Endodermal cell (in vitro differentiated cells): ENCODE data around the gene GRIP2. TPM values are rescaled to one million over a fixed set of nuclear protein-coding genes. Genes with fewer than 3 reads are reported as not detected.

Source experiments
- DNase-seq: peaks from one replicate; pipeline ENCODE4 v3.0.0-alpha.2; 2017
- H3K27ac ChIP-seq: 2 replicates; pipeline ENCODE4 v1.5.1; 2013; ENCODE audit warnings: mild to moderate bottlenecking, low read depth, low read length, moderate library complexity
- H3K27me3 ChIP-seq: 2 replicates; pipeline ENCODE4 v1.6.1; 2013; ENCODE audit warnings: mild to moderate bottlenecking, low read length, moderate library complexity; ENCODE audit not compliant: insufficient read depth, control insufficient read depth, poor library complexity, severe bottlenecking
- H3K36me3 ChIP-seq: 2 replicates; pipeline ENCODE4 v1.7.0; 2013; ENCODE audit warnings: mild to moderate bottlenecking, low read length, moderate library complexity; ENCODE audit not compliant: control insufficient read depth, insufficient read depth
- H3K4me1 ChIP-seq: one replicate; pipeline ENCODE4 v1.7.0; 2013; ENCODE audit warnings: low read length; ENCODE audit not compliant: control insufficient read depth, insufficient read depth
- H3K4me3 ChIP-seq: 2 replicates; pipeline ENCODE4 v1.5.1; 2013; ENCODE audit warnings: mild to moderate bottlenecking, low read length, moderate library complexity
- H3K9ac ChIP-seq: 2 replicates; pipeline ENCODE4 v1.6.1; 2013; ENCODE audit warnings: mild to moderate bottlenecking, low read length, moderate library complexity; ENCODE audit not compliant: poor library complexity, severe bottlenecking; ENCODE audit errors: extremely low read depth
- H3K9me3 ChIP-seq: 2 replicates; pipeline ENCODE4 v1.6.1; 2013; ENCODE audit warnings: mild to moderate bottlenecking, low read length, moderate library complexity; ENCODE audit not compliant: control insufficient read depth
- H3K27ac Mint-ChIP-seq: 2 replicates; pipeline ENCODE4 v1.8.0; 2020; ENCODE audit warnings: mixed read lengths
- H3K27me3 Mint-ChIP-seq: 2 replicates; pipeline ENCODE4 v1.8.0; 2021; ENCODE audit warnings: mild to moderate bottlenecking, mixed read lengths; ENCODE audit not compliant: insufficient read depth
- H3K36me3 Mint-ChIP-seq: 2 replicates; pipeline ENCODE4 v1.8.0; 2020; ENCODE audit warnings: low read depth, mixed read lengths
- H3K4me1 Mint-ChIP-seq: 2 replicates; pipeline ENCODE4 v1.8.0; 2020; ENCODE audit warnings: mixed read lengths
- H3K4me3 Mint-ChIP-seq: 2 replicates; pipeline ENCODE4 v1.8.0; 2020; ENCODE audit warnings: mild to moderate bottlenecking, moderate library complexity, mixed read lengths
- H3K9me3 Mint-ChIP-seq: 2 replicates; pipeline ENCODE4 v1.8.0; 2020; ENCODE audit warnings: mild to moderate bottlenecking, mixed read lengths
- CTCF ChIP-seq: fragments of 200-600 bp; sonication (generic); conservative IDR thresholded peaks from 2 replicates; pipeline ENCODE4 v1.5.0; 2021; ENCODE audit warnings: antibody characterized with exemption, mild to moderate bottlenecking
- WGBS, 2 experiments: methylation state at CpG; one replicate each; pipeline versions ENCODE4 v1.1.5 to v1.1.7; 2013; ENCODE audit warnings: missing lambda C conversion rate in 2 of 2, mixed read lengths in 1 of 2; ENCODE audit not compliant: insufficient coverage in 1 of 2, insufficient read length in 1 of 2; 5-methylcytosine and 5-hydroxymethylcytosine counted together
- total RNA-seq, 2 donors: library from RNA; stranded (reverse); fragmentation: NEBNext Ultra II Directional in 1 of 2; extraction: Animal tissue kit (Norgen Biotek cat#: 25700) in 1 of 2; gene quantifications; 2 replicates in 1 of 2; 3 replicates in 1 of 2; pipeline ENCODE4 v1.2.1, GENCODE V29; 2021

GRIP2 gene
- total RNA-seq, 2 donors from 2014 or later: 2.0 to 2.2 TPM

DNA sequence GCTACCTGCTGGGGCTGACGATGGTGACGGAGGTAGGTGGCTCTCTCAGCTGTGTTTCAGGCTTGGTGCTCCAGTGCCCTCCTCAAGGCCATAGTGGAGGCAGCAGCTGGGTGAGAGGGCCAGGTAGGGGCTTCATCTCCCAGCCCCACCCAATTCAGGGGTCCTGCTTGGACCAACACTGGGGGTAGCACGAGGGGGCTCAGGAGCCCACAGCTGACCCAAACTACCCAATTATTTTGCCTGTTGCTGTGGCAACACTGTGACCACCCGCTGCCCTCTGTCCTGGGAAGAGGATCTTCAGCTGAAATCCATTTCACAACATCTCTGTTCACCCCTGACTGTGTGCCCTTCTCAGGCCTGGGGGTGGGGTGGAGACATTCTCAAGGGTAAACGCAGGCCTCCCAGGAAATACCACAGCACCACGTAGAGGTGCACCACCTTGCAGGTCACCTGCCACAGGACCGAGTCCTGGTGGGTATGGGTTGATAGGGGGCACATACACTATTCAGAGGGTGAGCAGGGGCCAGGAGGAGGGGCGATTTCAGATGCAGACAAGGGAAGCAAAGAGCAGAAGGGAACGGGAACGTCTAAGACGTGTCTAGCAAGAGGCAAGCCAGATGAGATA is 62.7 kb downstream of the GRIP2 start:
- Mint-ChIP-seq H3K27me3 (no peaks in the 10 kb centered on the region), H3K9me3 (no peaks in the 10 kb centered on the region), H3K4me1 (peaks cover 8% of the 10 kb centered on the region), H3K36me3 (peaks cover 58% of the 10 kb centered on the region), H3K27ac (no peak overlapping the region), H3K4me3 (no peak overlapping the region)
- no peak for DNase-seq
- 94 to 100% methylated on average over 9 to 11 of the region's 11 CpGs for WGBS, 2 experiments
- no peak overlapping the region for H3K4me3 ChIP-seq
- no peaks in the 10 kb centered on the region for H3K4me1 ChIP-seq
- peaks cover 37% of the 10 kb centered on the region for H3K36me3 ChIP-seq
- no peaks in the 10 kb centered on the region for H3K9me3 ChIP-seq
- no peak overlapping the region for H3K9ac ChIP-seq
- no peak overlapping the region for H3K27ac ChIP-seq
- H3K27me3 ChIP-seq: no peaks in the 10 kb centered on the region
- no peak for TF ChIP-seq CTCF

DNA sequence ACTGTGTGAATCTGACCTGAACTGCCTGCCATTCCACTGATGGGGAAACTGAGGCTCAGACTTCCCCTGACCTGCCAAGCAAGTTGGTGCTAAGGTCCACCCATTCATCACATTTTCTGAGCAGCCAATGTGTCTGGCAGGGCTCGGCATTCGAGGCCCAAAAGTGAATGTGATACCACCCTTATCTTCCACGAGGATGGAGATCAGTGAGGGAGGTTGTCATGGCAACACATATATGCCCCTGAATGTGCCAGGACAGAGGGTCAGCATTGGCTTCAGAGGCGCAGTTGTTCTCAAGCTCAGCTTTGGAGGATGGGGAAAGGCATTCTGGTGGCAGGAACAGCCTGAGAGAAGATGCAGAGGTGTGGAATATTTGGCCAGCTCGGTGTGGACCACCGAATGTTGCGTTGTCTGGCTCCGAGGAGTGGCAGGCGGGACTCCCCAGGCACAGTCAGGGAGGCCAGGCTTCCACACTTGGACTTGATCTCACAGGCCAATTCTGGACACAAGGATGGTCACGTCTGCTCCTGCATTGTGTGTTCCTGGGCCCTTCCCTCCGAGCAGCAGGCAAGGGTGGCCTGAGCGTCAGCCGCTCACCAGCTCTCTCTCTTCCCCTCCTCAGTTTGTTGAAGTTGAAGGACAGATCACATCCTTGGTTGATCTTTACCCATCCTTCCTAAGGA is 63.4 kb downstream of the GRIP2 start:
- peaks cover 8% of the 10 kb centered on the region for H3K4me1 Mint-ChIP-seq
- H3K27ac ChIP-seq: no peak overlapping the region
- H3K27ac Mint-ChIP-seq: no peak overlapping the region
- peaks cover 63% of the 10 kb centered on the region for H3K36me3 Mint-ChIP-seq
- no peaks in the 10 kb centered on the region for H3K9me3 ChIP-seq
- no peaks in the 10 kb centered on the region for H3K4me1 ChIP-seq
- H3K27me3 Mint-ChIP-seq: no peaks in the 10 kb centered on the region
- no peak for TF ChIP-seq CTCF
- H3K4me3 Mint-ChIP-seq: no peak overlapping the region
- H3K27me3 ChIP-seq: no peaks in the 10 kb centered on the region
- no peak for DNase-seq
- no peak overlapping the region for H3K4me3 ChIP-seq
- 96 to 99% methylated on average over 10 to 13 of the region's 13 CpGs for WGBS, 2 experiments
- no peak overlapping the region for H3K9ac ChIP-seq
- H3K9me3 Mint-ChIP-seq: no peaks in the 10 kb centered on the region
- H3K36me3 ChIP-seq: peaks cover 40% of the 10 kb centered on the region

- Mint-ChIP-seq H3K27ac (no peak overlapping the region), H3K27me3 (no peaks in the 10 kb centered on the region), H3K4me1 (peaks cover 8% of the 10 kb centered on the region), H3K36me3 (peaks cover 61% of the 10 kb centered on the region), H3K4me3 (no peak overlapping the region), H3K9me3 (no peaks in the 10 kb centered on the region)
- Histone ChIP-seq H3K9me3 (no peaks in the 10 kb centered on the region), H3K27me3 (no peaks in the 10 kb centered on the region), H3K27ac (no peak overlapping the region), H3K36me3 (peaks cover 34% of the 10 kb centered on the region), H3K9ac (no peak overlapping the region), H3K4me1 (no peaks in the 10 kb centered on the region), H3K4me3 (no peak overlapping the region)
- no peak for DNase-seq
- WGBS, 2 experiments: 83 to 88% methylated on average over 6 to 7 of the region's 7 CpGs
- TF ChIP-seq CTCF: no peak
These were observed 64.5 kb downstream of the GRIP2 start for GRCh38 chr3:14475621-14476020.
